Dedifferentiated amniotic fluid mesenchymal stem cell (primary cell): ENCODE data around the gene ANO10.
"Not testable (repeated sequence)": the region's sequence is repeated elsewhere in the genome, so short reads cannot be mapped to it uniquely, and the experiment has no call there.

ENCODE experiments used
- DNase-seq: peaks from one replicate; pipeline ENCODE4 v3.0.0-alpha.2; 2016; ENCODE audit errors: extremely low spot score

Gene ANO10

GRCh38 chr3:43477600-43477999, 144.2 kb downstream of the ANO10 start:
- no peak for DNase-seq

- no peak for DNase-seq
Observed at GRCh38 chr3:43473737-43474136, 148.1 kb downstream of the ANO10 start.

GRCh38 chr3:43473244-43473643, 148.6 kb downstream of the ANO10 start:
- no peak for DNase-seq

- DNase-seq: no peak
Observed at GRCh38 chr3:43468133-43468532, 153.7 kb downstream of the ANO10 start.

- no peak for DNase-seq
Observed at GRCh38 chr3:43465109-43465508, 156.7 kb downstream of the ANO10 start.

- DNase-seq: not testable (repeated sequence)
Observed at GRCh38 chr3:43462566-43462965, 159.2 kb downstream of the ANO10 start.

GRCh38 chr3:43461345-43461744, 160.5 kb downstream of the ANO10 start:
- no peak for DNase-seq

- DNase-seq: not testable (repeated sequence)
Observed at GRCh38 chr3:43457038-43457437, 164.8 kb downstream of the ANO10 start.

GRCh38 chr3:43455233-43455632, 166.6 kb downstream of the ANO10 start:
- no peak for DNase-seq

GRCh38 chr3:43453981-43454380, 167.8 kb downstream of the ANO10 start:
- DNase-seq: no peak

GRCh38 chr3:43451670-43452254, 170.0 kb downstream of the ANO10 start:
- DNase-seq: no peak

- no peak for DNase-seq
Observed at GRCh38 chr3:43448098-43448497, 173.7 kb downstream of the ANO10 start.

GRCh38 chr3:43445820-43446219, 176.0 kb downstream of the ANO10 start:
- DNase-seq: no peak

GRCh38 chr3:43442872-43443395, 178.9 kb downstream of the ANO10 start:
- no peak for DNase-seq

GRCh38 chr3:43436507-43437140, 185.2 kb downstream of the ANO10 start:
- no peak for DNase-seq

- DNase-seq: no peak
Observed at GRCh38 chr3:43435706-43436105, 186.1 kb downstream of the ANO10 start.

GRCh38 chr3:43434431-43434830, 187.4 kb downstream of the ANO10 start:
- DNase-seq: no peak

GRCh38 chr3:43432462-43432861, 189.3 kb downstream of the ANO10 start:
- DNase-seq: no peak

- no peak for DNase-seq
Observed at GRCh38 chr3:43426388-43426787, 195.4 kb downstream of the ANO10 start.

GRCh38 chr3:43425829-43426228, 196.0 kb downstream of the ANO10 start:
- no peak for DNase-seq

GRCh38 chr3:43423639-43424038, 198.2 kb downstream of the ANO10 start:
- DNase-seq: no peak

- no peak for DNase-seq
Observed at GRCh38 chr3:43423142-43423541, 198.7 kb downstream of the ANO10 start.

GRCh38 chr3:43418601-43419272, 203.1 kb downstream of the ANO10 start:
- no peak for DNase-seq
